ENCODE data around the gene SLC25A38. TPM values are rescaled to one million over a fixed set of nuclear protein-coding genes. Genes with fewer than 3 reads are reported as not detected.

The SLC25A38 gene
- total RNA-seq, 1 experiment from 2014 or later, result 26.7 TPM

DNA sequence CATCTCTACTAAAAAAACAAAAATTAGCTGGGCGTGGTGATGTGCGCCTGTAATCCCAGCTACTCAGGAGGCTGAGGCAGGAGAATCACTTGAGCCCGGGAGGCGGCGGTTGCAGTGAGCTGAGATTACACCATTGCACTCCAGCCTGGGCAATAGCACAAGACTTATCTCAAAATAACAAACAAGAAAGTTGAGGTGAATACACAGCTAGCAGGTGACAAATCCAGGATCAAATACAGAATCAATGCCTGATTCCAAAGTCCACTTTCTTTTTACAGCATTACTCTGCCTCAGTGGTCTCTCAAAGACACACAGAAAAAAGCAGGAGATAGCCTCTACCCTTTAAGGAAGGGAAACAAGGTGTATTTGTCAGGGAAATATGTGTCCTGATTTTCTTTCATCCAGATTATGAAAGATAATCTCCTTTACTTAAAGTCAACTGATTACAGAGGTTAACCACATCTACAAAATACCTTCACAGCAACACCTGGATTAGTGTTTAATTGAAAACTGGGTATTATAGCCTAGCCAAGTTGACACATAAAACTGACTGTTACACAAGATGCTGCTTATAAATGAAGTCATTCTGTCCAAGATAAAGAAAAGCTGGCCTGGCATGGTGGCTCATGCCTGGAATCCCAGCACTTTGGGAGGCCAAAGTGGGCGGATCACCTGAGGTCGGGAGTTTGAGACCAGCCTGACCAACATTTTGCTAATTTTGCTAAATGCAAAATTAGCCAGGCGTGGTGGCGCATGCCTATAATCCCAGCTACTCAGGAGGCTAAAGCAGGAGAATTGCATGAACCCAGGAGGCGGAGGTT lies 4.0 kb upstream of the SLC25A38 start:
- BruUV-seq (replicated peaks), result no TSS peak
- no peak overlapping the region for H3K4me2 ChIP-seq (ENCODE audit: low read length)
- no peaks in the 10 kb centered on the region for H3K9me3 ChIP-seq (ENCODE audit: control insufficient read depth in 1 of 2, insufficient read depth in 1 of 2, low read depth in 1 of 2, low read length in 2 of 2)
- peaks cover 15% of the 10 kb centered on the region; the same call in 1 of the 2 replicates for H3K27me3 ChIP-seq (ENCODE audit: insufficient read depth, low read length)
- TF ChIP-seq, protein P1, sequence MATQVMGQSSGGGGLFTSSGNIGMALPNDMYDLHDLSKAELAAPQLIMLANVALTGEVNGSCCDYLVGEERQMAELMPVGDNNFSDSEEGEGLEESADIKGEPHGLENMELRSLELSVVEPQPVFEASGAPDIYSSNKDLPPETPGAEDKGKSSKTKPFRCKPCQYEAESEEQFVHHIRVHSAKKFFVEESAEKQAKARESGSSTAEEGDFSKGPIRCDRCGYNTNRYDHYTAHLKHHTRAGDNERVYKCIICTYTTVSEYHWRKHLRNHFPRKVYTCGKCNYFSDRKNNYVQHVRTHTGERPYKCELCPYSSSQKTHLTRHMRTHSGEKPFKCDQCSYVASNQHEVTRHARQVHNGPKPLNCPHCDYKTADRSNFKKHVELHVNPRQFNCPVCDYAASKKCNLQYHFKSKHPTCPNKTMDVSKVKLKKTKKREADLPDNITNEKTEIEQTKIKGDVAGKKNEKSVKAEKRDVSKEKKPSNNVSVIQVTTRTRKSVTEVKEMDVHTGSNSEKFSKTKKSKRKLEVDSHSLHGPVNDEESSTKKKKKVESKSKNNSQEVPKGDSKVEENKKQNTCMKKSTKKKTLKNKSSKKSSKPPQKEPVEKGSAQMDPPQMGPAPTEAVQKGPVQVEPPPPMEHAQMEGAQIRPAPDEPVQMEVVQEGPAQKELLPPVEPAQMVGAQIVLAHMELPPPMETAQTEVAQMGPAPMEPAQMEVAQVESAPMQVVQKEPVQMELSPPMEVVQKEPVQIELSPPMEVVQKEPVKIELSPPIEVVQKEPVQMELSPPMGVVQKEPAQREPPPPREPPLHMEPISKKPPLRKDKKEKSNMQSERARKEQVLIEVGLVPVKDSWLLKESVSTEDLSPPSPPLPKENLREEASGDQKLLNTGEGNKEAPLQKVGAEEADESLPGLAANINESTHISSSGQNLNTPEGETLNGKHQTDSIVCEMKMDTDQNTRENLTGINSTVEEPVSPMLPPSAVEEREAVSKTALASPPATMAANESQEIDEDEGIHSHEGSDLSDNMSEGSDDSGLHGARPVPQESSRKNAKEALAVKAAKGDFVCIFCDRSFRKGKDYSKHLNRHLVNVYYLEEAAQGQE (IDR thresholded peaks at IDR 0.05; ENCODE audit: low read depth), result no peak
- TF ChIP-seq, protein P2, sequence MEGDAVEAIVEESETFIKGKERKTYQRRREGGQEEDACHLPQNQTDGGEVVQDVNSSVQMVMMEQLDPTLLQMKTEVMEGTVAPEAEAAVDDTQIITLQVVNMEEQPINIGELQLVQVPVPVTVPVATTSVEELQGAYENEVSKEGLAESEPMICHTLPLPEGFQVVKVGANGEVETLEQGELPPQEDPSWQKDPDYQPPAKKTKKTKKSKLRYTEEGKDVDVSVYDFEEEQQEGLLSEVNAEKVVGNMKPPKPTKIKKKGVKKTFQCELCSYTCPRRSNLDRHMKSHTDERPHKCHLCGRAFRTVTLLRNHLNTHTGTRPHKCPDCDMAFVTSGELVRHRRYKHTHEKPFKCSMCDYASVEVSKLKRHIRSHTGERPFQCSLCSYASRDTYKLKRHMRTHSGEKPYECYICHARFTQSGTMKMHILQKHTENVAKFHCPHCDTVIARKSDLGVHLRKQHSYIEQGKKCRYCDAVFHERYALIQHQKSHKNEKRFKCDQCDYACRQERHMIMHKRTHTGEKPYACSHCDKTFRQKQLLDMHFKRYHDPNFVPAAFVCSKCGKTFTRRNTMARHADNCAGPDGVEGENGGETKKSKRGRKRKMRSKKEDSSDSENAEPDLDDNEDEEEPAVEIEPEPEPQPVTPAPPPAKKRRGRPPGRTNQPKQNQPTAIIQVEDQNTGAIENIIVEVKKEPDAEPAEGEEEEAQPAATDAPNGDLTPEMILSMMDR (IDR thresholded peaks at IDR 0.05 in 2 of 3, conservative IDR thresholded peaks at IDR 0.05 in 1 of 3; ENCODE audit: borderline replicate concordance in 1 of 3, insufficient read depth in 1 of 3, low read depth in 2 of 3, low read length in 2 of 3), result no peak
- TF ChIP-seq POLR2A (IDR thresholded peaks at IDR 0.05; ENCODE audit: borderline replicate concordance, extremely low read depth, insufficient read depth, insufficient read length), result no peak
- TF ChIP-seq SIN3A (IDR thresholded peaks at IDR 0.05; ENCODE audit: low read depth), result no peak
- TF ChIP-seq ZNF274 (IDR thresholded peaks at IDR 0.05; ENCODE audit: low read depth, low read length), result no peak
- no peak for TF ChIP-seq ZFX (IDR thresholded peaks at IDR 0.05)
- TF ChIP-seq YY1 (IDR thresholded peaks at IDR 0.05; ENCODE audit: extremely low read depth, insufficient replicate concordance, low read depth, low read length), result no peak
- no peak for TF ChIP-seq ELF1 (IDR thresholded peaks at IDR 0.05; ENCODE audit: borderline replicate concordance, low read depth)
- TF ChIP-seq, protein P3, sequence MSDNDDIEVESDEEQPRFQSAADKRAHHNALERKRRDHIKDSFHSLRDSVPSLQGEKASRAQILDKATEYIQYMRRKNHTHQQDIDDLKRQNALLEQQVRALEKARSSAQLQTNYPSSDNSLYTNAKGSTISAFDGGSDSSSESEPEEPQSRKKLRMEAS (IDR thresholded peaks at IDR 0.05), result no peak
- TF ChIP-seq SP1 (IDR thresholded peaks at IDR 0.05; ENCODE audit: low read depth), result no peak
- TF ChIP-seq, protein P4, sequence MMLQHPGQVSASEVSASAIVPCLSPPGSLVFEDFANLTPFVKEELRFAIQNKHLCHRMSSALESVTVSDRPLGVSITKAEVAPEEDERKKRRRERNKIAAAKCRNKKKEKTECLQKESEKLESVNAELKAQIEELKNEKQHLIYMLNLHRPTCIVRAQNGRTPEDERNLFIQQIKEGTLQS (IDR thresholded peaks at IDR 0.05), result no peak
- no peak for TF ChIP-seq RAD21 (IDR thresholded peaks at IDR 0.05; ENCODE audit: low read depth)
- H3K79me2 ChIP-seq (ENCODE audit: insufficient read depth, low read length), result peaks cover 6% of the 10 kb centered on the region
- H4K20me1 ChIP-seq (ENCODE audit: insufficient read depth), result no peaks in the 10 kb centered on the region
- ChIA-PET RAD21 (ENCODE audit: low non-redundant PET in 1 of 2, low total read pairs in 2 of 2, uncharacterized antibody in 2 of 2, unreplicated experiment in 2 of 2) (no interaction called here), CTCF (interaction anchor here (1.4 to 1.7 kb wide), 2 partner anchors 17 to 189 kb away, joined by 3 to 15 read pairs; no protein-coding TSS in a partner anchor), POLR2A (interaction anchor here (1.4 kb wide), 1 partner anchor 27 kb away, joined by 6 read pairs; the partner anchor contains the start of gene RPSA)
- H3K9ac ChIP-seq (ENCODE audit: low read length), result no peak overlapping the region
- H3K4me1 ChIP-seq (ENCODE audit: control insufficient read depth in 1 of 2, insufficient read depth in 2 of 2, low read length in 2 of 2), result peaks cover 4 to 8% of the 10 kb centered on the region in 2 experiments; a peak in 3 of 4 replicates
- no peaks in the 10 kb centered on the region for H3K9me2 ChIP-seq (ENCODE audit: insufficient read depth)
- intact Hi-C loops (cut with micrococcal nuclease), result loop anchor here (1.0 to 2.0 kb wide), 3 partner anchors 86 to 278 kb away; no protein-coding TSS in a partner anchor
- H2AFZ ChIP-seq (ENCODE audit: low read depth, low read length, poor library complexity, severe bottlenecking), result no peak overlapping the region
- H3K27ac ChIP-seq (ENCODE audit: low read depth, low read length), result no peak overlapping the region
- no peak for ATAC-seq
- no peak for DNase-seq (ENCODE audit: low read depth, low spot score)
- H3K36me3 ChIP-seq (ENCODE audit: control insufficient read depth in 1 of 2, insufficient read depth in 2 of 2, low read length in 2 of 2), result no peaks in the 10 kb centered on the region
- H3K4me3 ChIP-seq (replicated peaks in 1 of 2; ENCODE audit: low read depth in 1 of 2, low read length in 2 of 2), result no peak overlapping the region

Data from HCT116 (cell line).